Activated CD4-positive, CD25-positive, alpha-beta regulatory T cell (primary cell): ENCODE measurements around the gene GARIN1A.
"Not testable (repeated sequence)": the region's sequence is repeated elsewhere in the genome, so short reads cannot be mapped to it uniquely, and the experiment has no call there.

Experiments used
- DNase-seq, 4 experiments: peaks; one replicate each; lab custom pipeline; 2025; lab: John Stamatoyannopoulos, UW

Gene GARIN1A

GRCh38 chr7:128671992-128672391, at the start of gene GARIN1A:
TSS of gene GARIN1A (plus strand) at chr7:128672292. CDS start at chr7:128672398, 106 bp downstream.
- no peak for DNase-seq

GRCh38 chr7:128627124-128627523, 45.0 kb upstream of the GARIN1A start:
- not testable (repeated sequence) for DNase-seq

- DNase-seq = not testable (repeated sequence)
These were observed 38.2 kb upstream of the GARIN1A start for GRCh38 chr7:128633915-128634314.

- not testable (repeated sequence) for DNase-seq
These were observed 26.9 kb upstream of the GARIN1A start for GRCh38 chr7:128645206-128645605.

- not testable (repeated sequence) for DNase-seq
These were observed 26.2 kb upstream of the GARIN1A start for GRCh38 chr7:128645844-128646243.

- DNase-seq = not testable (repeated sequence)
These were observed 25.2 kb upstream of the GARIN1A start for GRCh38 chr7:128646877-128647276.

- DNase-seq = not testable (repeated sequence)
These were observed 21.0 kb upstream of the GARIN1A start for GRCh38 chr7:128651096-128651495.

- not testable (repeated sequence) for DNase-seq
These were observed 19.5 kb upstream of the GARIN1A start for GRCh38 chr7:128652606-128653005.

- not testable (repeated sequence) for DNase-seq
These were observed 18.9 kb upstream of the GARIN1A start for GRCh38 chr7:128653197-128653596.

- DNase-seq = not testable (repeated sequence)
These were observed 18.0 kb upstream of the GARIN1A start for GRCh38 chr7:128654080-128654479.

- not testable (repeated sequence) for DNase-seq
These were observed 17.6 kb upstream of the GARIN1A start for GRCh38 chr7:128654501-128654900.

- DNase-seq = not testable (repeated sequence)
These were observed 13.7 kb upstream of the GARIN1A start for GRCh38 chr7:128658428-128658827.

GRCh38 chr7:128660596-128660995, 11.5 kb upstream of the GARIN1A start:
- no peak for DNase-seq

- no peak for DNase-seq
These were observed 10.6 kb upstream of the GARIN1A start for GRCh38 chr7:128661446-128661845.

GRCh38 chr7:128662091-128662490, 10.0 kb upstream of the GARIN1A start:
- no peak for DNase-seq

- not testable (repeated sequence) for DNase-seq
These were observed 8.9 kb upstream of the GARIN1A start for GRCh38 chr7:128663223-128663622.

- DNase-seq = no peak
These were observed 7.0 kb upstream of the GARIN1A start for GRCh38 chr7:128665057-128665456.

GRCh38 chr7:128666200-128666599, 5.9 kb upstream of the GARIN1A start:
- DNase-seq = no peak

GRCh38 chr7:128672927-128673517, 930 bp downstream of the GARIN1A start:
- DNase-seq = no peak

- no peak for DNase-seq
These were observed 1.5 kb downstream of the GARIN1A start for GRCh38 chr7:128673571-128673970.

- no peak for DNase-seq
These were observed 4.6 kb downstream of the GARIN1A start for GRCh38 chr7:128676665-128677064.

- no peak for DNase-seq
These were observed 7.8 kb downstream of the GARIN1A start for GRCh38 chr7:128679920-128680319.

GRCh38 chr7:128681794-128682537, 9.9 kb downstream of the GARIN1A start:
- DNase-seq = no peak
